Measurements from ENCODE around the gene DGKG. TPM values are rescaled to one million over a fixed set of nuclear protein-coding genes. Genes with fewer than 3 reads are reported as not detected.

Gene DGKG
- polyA plus RNA-seq, 1 donor (not counting 4 experiments of a cell fraction or from before 2014, with no cell fraction given): 0.22 TPM

- H3K4me3 ChIP-seq (ENCODE audit: control insufficient read depth in 2 of 3, extremely low read depth in 1 of 3, insufficient read depth in 2 of 3, low read depth in 1 of 3, low read length in 3 of 3): no peak overlapping the region
- peaks cover 5% of the 10 kb centered on the region for H3K27me3 ChIP-seq (ENCODE audit: control insufficient read depth, extremely low read depth, insufficient read depth, low read length)
- no peak overlapping the region for H2AFZ ChIP-seq (ENCODE audit: control insufficient read depth, low read length)
- no peak overlapping the region for H3K4me2 ChIP-seq (ENCODE audit: control insufficient read depth, extremely low read depth, insufficient read depth, low read depth, low read length)
- FAIRE-seq (no peak), DNase-seq (ENCODE audit: low read depth, low spot score) (no peak)
- no peaks in the 10 kb centered on the region for H3K9me1 ChIP-seq (ENCODE audit: control insufficient read depth, extremely low read depth, insufficient read depth, low read length)
- H3K4me1 ChIP-seq (ENCODE audit: control insufficient read depth, extremely low read depth, insufficient read depth, low read length): peaks cover 10% of the 10 kb centered on the region
- H3K9ac ChIP-seq (ENCODE audit: control insufficient read depth, extremely low read depth, insufficient read depth, low read length): no peak overlapping the region
- no peak overlapping the region for H3K27ac ChIP-seq (ENCODE audit: control insufficient read depth, insufficient read depth, low read length)
- no peaks in the 10 kb centered on the region for H4K20me1 ChIP-seq (ENCODE audit: control insufficient read depth, extremely low read depth, insufficient read depth, low read length)
- TF ChIP-seq CTCF (optimal IDR thresholded peaks at IDR 0.05 in 1 of 3, IDR thresholded peaks at IDR 0.05 in 1 of 3, conservative IDR thresholded peaks at IDR 0.05 in 1 of 3; ENCODE audit: extremely low read depth in 1 of 3, insufficient read depth in 2 of 3, low read length in 3 of 3): peak in 2 of 3 experiments; percentile 14
- TF ChIP-seq EZH2 (IDR thresholded peaks at IDR 0.05; ENCODE audit: low read length): no peak
- no peaks in the 10 kb centered on the region for H3K9me3 ChIP-seq (ENCODE audit: control insufficient read depth, low read depth, low read length)
- H3K36me3 ChIP-seq (ENCODE audit: control insufficient read depth in 2 of 2, extremely low read depth in 1 of 2, insufficient read depth in 2 of 2, low read length in 2 of 2): no peaks in the 10 kb centered on the region
- H3K79me2 ChIP-seq (ENCODE audit: control insufficient read depth, insufficient read depth, low read length): no peaks in the 10 kb centered on the region
- dilution Hi-C loops (cut with MboI; ENCODE audit: extremely low pct_ligation_motif_present, low sequenced_read_pairs): no loop called here
These were observed 122.7 kb downstream of the DGKG start for GRCh38 chr3:186239321-186239720.

- H3K4me2 ChIP-seq (ENCODE audit: control insufficient read depth, extremely low read depth, insufficient read depth, low read depth, low read length): no peak overlapping the region
- H3K36me3 ChIP-seq (ENCODE audit: control insufficient read depth in 2 of 2, extremely low read depth in 1 of 2, insufficient read depth in 2 of 2, low read length in 2 of 2): no peaks in the 10 kb centered on the region
- H3K4me3 ChIP-seq (ENCODE audit: control insufficient read depth in 2 of 3, extremely low read depth in 1 of 3, insufficient read depth in 2 of 3, low read depth in 1 of 3, low read length in 3 of 3): no peak overlapping the region
- H3K9ac ChIP-seq (ENCODE audit: control insufficient read depth, extremely low read depth, insufficient read depth, low read length): no peak overlapping the region
- H3K9me3 ChIP-seq (ENCODE audit: control insufficient read depth, low read depth, low read length): no peaks in the 10 kb centered on the region
- no peaks in the 10 kb centered on the region for H3K79me2 ChIP-seq (ENCODE audit: control insufficient read depth, insufficient read depth, low read length)
- dilution Hi-C loops (cut with MboI; ENCODE audit: extremely low pct_ligation_motif_present, low sequenced_read_pairs): no loop called here
- H3K27me3 ChIP-seq (ENCODE audit: control insufficient read depth, extremely low read depth, insufficient read depth, low read length): peaks cover 5% of the 10 kb centered on the region
- no peak overlapping the region for H3K27ac ChIP-seq (ENCODE audit: control insufficient read depth, insufficient read depth, low read length)
- no peak for DNase-seq (ENCODE audit: low read depth, low spot score)
- no peak overlapping the region for H2AFZ ChIP-seq (ENCODE audit: control insufficient read depth, low read length)
- no peaks in the 10 kb centered on the region for H4K20me1 ChIP-seq (ENCODE audit: control insufficient read depth, extremely low read depth, insufficient read depth, low read length)
- TF ChIP-seq CTCF (optimal IDR thresholded peaks at IDR 0.05 in 1 of 3, IDR thresholded peaks at IDR 0.05 in 1 of 3, conservative IDR thresholded peaks at IDR 0.05 in 1 of 3; ENCODE audit: extremely low read depth in 1 of 3, insufficient read depth in 2 of 3, low read length in 3 of 3): no peak
- no peak for TF ChIP-seq EZH2 (IDR thresholded peaks at IDR 0.05; ENCODE audit: low read length)
- FAIRE-seq: no peak
- H3K9me1 ChIP-seq (ENCODE audit: control insufficient read depth, extremely low read depth, insufficient read depth, low read length): no peaks in the 10 kb centered on the region
- H3K4me1 ChIP-seq (ENCODE audit: control insufficient read depth, extremely low read depth, insufficient read depth, low read length): peaks cover 10% of the 10 kb centered on the region
These were observed 124.1 kb downstream of the DGKG start for GRCh38 chr3:186237915-186238314.

Data from keratinocyte (primary cell).